A549 treated with DMSO at 1 μM for 4 hours (cell line): ENCODE measurements around the gene FUCA2. TPM values are rescaled to one million over a fixed set of nuclear protein-coding genes. Genes with fewer than 3 reads are reported as not detected.

Source experiments
- total RNA-seq: library from RNA; stranded (reverse); fragments of 200-300 nt; extraction: Qiagen RNA extraction; gene quantifications from 5 replicates; pipeline ENCODE4 v1.2.3, GENCODE V29; 2022; ENCODE audit warnings: low read depth

FUCA2 gene, protein sequence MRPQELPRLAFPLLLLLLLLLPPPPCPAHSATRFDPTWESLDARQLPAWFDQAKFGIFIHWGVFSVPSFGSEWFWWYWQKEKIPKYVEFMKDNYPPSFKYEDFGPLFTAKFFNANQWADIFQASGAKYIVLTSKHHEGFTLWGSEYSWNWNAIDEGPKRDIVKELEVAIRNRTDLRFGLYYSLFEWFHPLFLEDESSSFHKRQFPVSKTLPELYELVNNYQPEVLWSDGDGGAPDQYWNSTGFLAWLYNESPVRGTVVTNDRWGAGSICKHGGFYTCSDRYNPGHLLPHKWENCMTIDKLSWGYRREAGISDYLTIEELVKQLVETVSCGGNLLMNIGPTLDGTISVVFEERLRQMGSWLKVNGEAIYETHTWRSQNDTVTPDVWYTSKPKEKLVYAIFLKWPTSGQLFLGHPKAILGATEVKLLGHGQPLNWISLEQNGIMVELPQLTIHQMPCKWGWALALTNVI
- total RNA-seq = 52.1 to 58.5 TPM (median 57.0 TPM) in 5 replicates

DNA sequence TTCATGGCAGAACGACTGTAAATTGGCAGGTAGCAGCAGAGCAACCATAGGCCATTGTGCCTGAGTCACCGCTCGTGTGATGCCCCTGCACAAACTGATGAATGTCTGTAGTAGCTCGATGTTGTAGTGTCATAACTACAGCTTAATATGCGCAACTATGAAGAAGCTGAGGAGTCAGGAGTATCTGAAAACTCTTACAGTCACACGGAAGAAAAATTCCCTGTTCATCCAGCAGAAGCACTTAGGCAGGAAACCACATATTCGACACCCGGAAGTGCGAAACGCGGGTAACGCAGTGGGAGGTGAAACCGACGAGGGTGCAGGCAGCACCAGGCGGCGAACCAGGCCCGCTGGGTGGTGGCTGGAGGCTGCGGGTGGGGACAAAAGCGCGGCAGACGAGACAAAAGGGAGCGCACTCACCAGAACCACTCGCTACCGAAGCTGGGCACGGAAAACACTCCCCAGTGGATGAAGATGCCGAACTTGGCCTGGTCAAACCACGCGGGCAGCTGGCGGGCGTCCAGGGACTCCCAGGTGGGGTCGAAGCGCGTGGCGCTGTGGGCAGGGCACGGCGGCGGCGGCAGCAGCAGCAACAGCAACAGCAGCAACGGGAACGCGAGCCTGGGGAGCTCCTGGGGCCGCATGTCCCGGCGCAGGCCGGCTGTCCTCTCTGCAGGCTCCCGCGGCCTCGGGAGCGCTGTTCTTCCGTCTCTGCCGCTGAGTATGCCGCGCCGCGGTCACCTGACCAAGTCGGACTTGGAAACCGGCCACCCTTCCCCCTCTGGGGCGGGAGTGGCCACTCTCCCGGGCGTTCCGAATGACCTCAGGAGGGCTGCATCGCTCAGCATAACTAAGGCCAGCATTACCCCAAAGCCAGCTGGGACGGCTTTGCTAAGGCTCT, at the start of gene FUCA2:
Gene FUCA2, minus strand, starts transcription at position 730 of the 901 bp plus-strand sequence. Its CDS starts 86 bp downstream, at position 644.

GRCh38 chr6:143450453-143451371, 60.8 kb downstream of the FUCA2 start, which contains the start of the genes ADAT2 and PEX3:
Gene ADAT2 (minus strand): TSS chr6:143450695. CDS start chr6:143450658, 37 bp downstream.
Gene PEX3 (plus strand): TSS chr6:143450805. CDS start chr6:143451043, 238 bp downstream.

Other genes with a start within 250 kb of the FUCA2 start
- gene ADAT2, start 61.0 kb downstream of the FUCA2 start, total RNA-seq = 3.2 to 4.8 TPM (median 4.0 TPM) in 5 replicates
- 11.1 to 13.3 TPM (median 11.8 TPM) in 5 replicates for gene PEX3, start 60.9 kb downstream of the FUCA2 start, total RNA-seq
- gene PHACTR2, start 166.2 kb upstream of the FUCA2 start, total RNA-seq = 4.4 to 5.8 TPM (median 5.7 TPM) in 5 replicates